Measurements from ENCODE around the gene DNAH9. TPM values are rescaled to one million over a fixed set of nuclear protein-coding genes. Genes with fewer than 3 reads are reported as not detected.

The DNAH9 gene
- total RNA-seq, 4 donors from 2014 or later = not detected

- Histone ChIP-seq H3K4me1 (no peaks in the 10 kb centered on the region), H3K4me3 (no peak overlapping the region), H3K36me3 (no peaks in the 10 kb centered on the region), H3K9me3 (no peaks in the 10 kb centered on the region), H3K27me3 (no peaks in the 10 kb centered on the region), H3K27ac (no peak overlapping the region)
- ATAC-seq (no peak), DNase-seq (no peak)
- in situ Hi-C loops (cut with MboI; ENCODE audit: low sequenced_read_pairs in 4 of 4) = loop anchor here in 2 of 4 donors (25.0 kb wide), 1 partner anchor 110 kb away; no protein-coding TSS in a partner anchor
- no peak for TF ChIP-seq POLR2A (IDR thresholded peaks at IDR 0.05)
- no peak for TF ChIP-seq CTCF (IDR thresholded peaks at IDR 0.05 in 4 of 5, conservative IDR thresholded peaks at IDR 0.05 in 1 of 5)
- intact Hi-C loops (cut with DNase I; ENCODE audit: low total_unique reads) = no loop called here
Observed at GRCh38 chr17:11622492-11622891, 24.2 kb downstream of the DNAH9 start.

GRCh38 chr17:11624976-11625375 lies 26.7 kb downstream of the DNAH9 start:
- DNase-seq (no peak), ATAC-seq (no peak)
- Histone ChIP-seq H3K4me1 (no peaks in the 10 kb centered on the region), H3K27ac (no peak overlapping the region), H3K36me3 (no peaks in the 10 kb centered on the region), H3K9me3 (no peaks in the 10 kb centered on the region), H3K27me3 (no peaks in the 10 kb centered on the region), H3K4me3 (no peak overlapping the region)
- in situ Hi-C loops (cut with MboI; ENCODE audit: low sequenced_read_pairs in 4 of 4) = loop anchor here in 3 of 4 donors (25.0 kb wide), 2 partner anchors 113 to 763 kb away; no protein-coding TSS in a partner anchor
- TF ChIP-seq CTCF (IDR thresholded peaks at IDR 0.05 in 4 of 5, conservative IDR thresholded peaks at IDR 0.05 in 1 of 5) = no peak
- TF ChIP-seq POLR2A (IDR thresholded peaks at IDR 0.05) = no peak
- intact Hi-C loops (cut with DNase I; ENCODE audit: low total_unique reads) = no loop called here

- TF ChIP-seq POLR2A (IDR thresholded peaks at IDR 0.05) = no peak
- TF ChIP-seq CTCF (IDR thresholded peaks at IDR 0.05 in 4 of 5, conservative IDR thresholded peaks at IDR 0.05 in 1 of 5) = no peak
- in situ Hi-C loops (cut with MboI; ENCODE audit: low sequenced_read_pairs in 4 of 4) (loop anchor here in 1 of 4 donors (25.0 kb wide), 1 partner anchor 764 kb away; no protein-coding TSS in a partner anchor), intact Hi-C loops (cut with DNase I; ENCODE audit: low total_unique reads) (no loop called here)
- Histone ChIP-seq H3K4me3 (no peak overlapping the region), H3K27me3 (no peaks in the 10 kb centered on the region), H3K27ac (no peak overlapping the region), H3K9me3 (no peaks in the 10 kb centered on the region), H3K4me1 (no peaks in the 10 kb centered on the region), H3K36me3 (no peaks in the 10 kb centered on the region)
- DNase-seq (no peak), ATAC-seq (no peak)
Observed at GRCh38 chr17:11625878-11626277, 27.6 kb downstream of the DNAH9 start.

- Histone ChIP-seq H3K27me3 (no peaks in the 10 kb centered on the region), H3K9me3 (no peaks in the 10 kb centered on the region), H3K36me3 (no peaks in the 10 kb centered on the region), H3K4me3 (no peak overlapping the region), H3K4me1 (no peaks in the 10 kb centered on the region), H3K27ac (no peak overlapping the region)
- intact Hi-C loops (cut with DNase I; ENCODE audit: low total_unique reads) (no loop called here), in situ Hi-C loops (cut with MboI; ENCODE audit: low sequenced_read_pairs in 4 of 4) (loop anchor here in 1 of 4 donors (25.0 kb wide), 1 partner anchor 765 kb away; no protein-coding TSS in a partner anchor)
- no peak for TF ChIP-seq POLR2A (IDR thresholded peaks at IDR 0.05)
- no peak for TF ChIP-seq CTCF (IDR thresholded peaks at IDR 0.05 in 4 of 5, conservative IDR thresholded peaks at IDR 0.05 in 1 of 5)
- DNase-seq = no peak
- no peak for ATAC-seq
Observed at GRCh38 chr17:11627301-11627940, 29.2 kb downstream of the DNAH9 start.

All from gastrocnemius medialis (tissue), 4 donors.